ENCODE data around the gene GRID2IP.

GRID2IP gene

GRCh38 chr7:6562106-6562505, 10.8 kb upstream of the GRID2IP start:
- DNase-seq: no peak

- no peak for DNase-seq
Observed at GRCh38 chr7:6559896-6560295, 8.6 kb upstream of the GRID2IP start.

- no peak for DNase-seq
Observed at GRCh38 chr7:6558837-6559236, 7.6 kb upstream of the GRID2IP start.

GRCh38 chr7:6556196-6556595, 4.9 kb upstream of the GRID2IP start:
- DNase-seq: no peak

GRCh38 chr7:6554848-6555247, 3.6 kb upstream of the GRID2IP start:
- DNase-seq: no peak

- no peak for DNase-seq
Observed at GRCh38 chr7:6553448-6554044, 2.3 kb upstream of the GRID2IP start.

GRCh38 chr7:6547400-6547799, 3.9 kb downstream of the GRID2IP start:
- no peak for DNase-seq

- DNase-seq: no peak
Observed at GRCh38 chr7:6546498-6547251, 4.6 kb downstream of the GRID2IP start.

GRCh38 chr7:6545398-6546126, 5.7 kb downstream of the GRID2IP start:
- no peak for DNase-seq

- no peak for DNase-seq
Observed at GRCh38 chr7:6542368-6542767, 8.9 kb downstream of the GRID2IP start.

GRCh38 chr7:6536262-6537260, 14.7 kb downstream of the GRID2IP start:
- DNase-seq: peak; percentile 38

- DNase-seq: no peak
Observed at GRCh38 chr7:6533893-6534495, 17.3 kb downstream of the GRID2IP start.

GRCh38 chr7:6532516-6532915, 18.7 kb downstream of the GRID2IP start:
- no peak for DNase-seq

- DNase-seq: peak; percentile 38
Observed at GRCh38 chr7:6531492-6532279, 19.6 kb downstream of the GRID2IP start.

GRCh38 chr7:6530626-6531491, 20.4 kb downstream of the GRID2IP start:
- peak; percentile 64 for DNase-seq

GRCh38 chr7:6529643-6530042, 21.6 kb downstream of the GRID2IP start:
- no peak for DNase-seq

- no peak for DNase-seq
Observed at GRCh38 chr7:6528401-6529130, 22.7 kb downstream of the GRID2IP start.

- DNase-seq: no peak
Observed at GRCh38 chr7:6526997-6527378, 24.3 kb downstream of the GRID2IP start.
